Brain microvascular endothelial cell (primary cell): ENCODE data around the gene RHBDD2.

Source experiments
- DNase-seq: peaks from one replicate; pipeline ENCODE4 v3.0.0-alpha.2; 2020
- H3K27ac ChIP-seq: fragments of 250-450 bp; sonication (Bioruptor Pico); 2 replicates; pipeline ENCODE4 v1.5.1; 2020; ENCODE audit warnings: mild to moderate bottlenecking, moderate library complexity
- H3K27me3 ChIP-seq: fragments of 250-450 bp; sonication (Bioruptor Pico); replicated peaks from 2 replicates; pipeline ENCODE4 v1.5.1; 2020; ENCODE audit warnings: mild to moderate bottlenecking
- H3K36me3 ChIP-seq: fragments of 250-450 bp; sonication (Bioruptor Pico); replicated peaks from 2 replicates; pipeline ENCODE4 v1.5.1; 2020; ENCODE audit warnings: mild to moderate bottlenecking
- H3K4me3 ChIP-seq: 2 replicates; pipeline ENCODE4 v1.5.1; 2011; ENCODE audit warnings: low read depth, mild to moderate bottlenecking, control low read depth, low read length, moderate library complexity
- CTCF ChIP-seq: IDR thresholded peaks from 2 replicates; pipeline ENCODE4 v1.5.1; 2011; ENCODE audit warnings: low read depth, mild to moderate bottlenecking, moderate library complexity, low read length, control low read depth, inconsistent platforms; ENCODE audit errors: missing control alignments
- in situ Hi-C: cut with HindIII; loops from 2 replicates; pipeline ENCODE4 v1.10.0; 2017; ENCODE audit warnings: low sequenced_read_pairs, low pct_ligation_motif_present

RHBDD2 gene

GRCh38 chr7:75925717-75926435 lies 47.0 kb downstream of the RHBDD2 start:
- in situ Hi-C loops, result no loop called here
- DNase-seq, result no peak
- H3K36me3 ChIP-seq, result no peaks in the 10 kb centered on the region
- no peak overlapping the region for H3K4me3 ChIP-seq
- no peaks in the 10 kb centered on the region for H3K27me3 ChIP-seq
- no peak for TF ChIP-seq CTCF
- no peak overlapping the region for H3K27ac ChIP-seq

- DNase-seq, result no peak
- no peak for TF ChIP-seq CTCF
- in situ Hi-C loops, result no loop called here
- Histone ChIP-seq H3K27ac (no peak overlapping the region), H3K36me3 (no peaks in the 10 kb centered on the region), H3K4me3 (no peak overlapping the region), H3K27me3 (no peaks in the 10 kb centered on the region)
Measured at GRCh38 chr7:75928568-75928914, 49.7 kb downstream of the RHBDD2 start.

GRCh38 chr7:75931680-75932079 lies 52.8 kb downstream of the RHBDD2 start:
- Histone ChIP-seq H3K27me3 (no peaks in the 10 kb centered on the region), H3K36me3 (no peaks in the 10 kb centered on the region), H3K27ac (no peak overlapping the region), H3K4me3 (no peak overlapping the region)
- TF ChIP-seq CTCF, result no peak
- in situ Hi-C loops, result no loop called here
- no peak for DNase-seq

- Histone ChIP-seq H3K4me3 (no peak overlapping the region), H3K27ac (peak overlapping the region; percentile 48), H3K27me3 (no peaks in the 10 kb centered on the region), H3K36me3 (no peaks in the 10 kb centered on the region)
- peak; percentile 87 for DNase-seq
- in situ Hi-C loops, result no loop called here
- TF ChIP-seq CTCF, result no peak
Measured at GRCh38 chr7:75937958-75938786, 59.3 kb downstream of the RHBDD2 start.
